Osteoblast (primary cell): Measurements from ENCODE around the gene FAM83G. TPM values are rescaled to one million over a fixed set of nuclear protein-coding genes. Genes with fewer than 3 reads are reported as not detected.

ENCODE experiments used
- DNase-seq: peaks from one replicate; pipeline ENCODE4 v3.0.0; 2011; ENCODE audit warnings: low spot score, mixed read lengths; ENCODE audit not compliant: insufficient read length; ENCODE audit errors: missing footprints
- H2AFZ ChIP-seq: 2 replicates; pipeline ENCODE4 v1.6.0; 2011; ENCODE audit warnings: mild to moderate bottlenecking, low read length
- H3K27ac ChIP-seq: 2 replicates; pipeline ENCODE4 v1.5.1; 2011; ENCODE audit warnings: mild to moderate bottlenecking, low read depth, low read length, moderate library complexity
- H3K27me3 ChIP-seq: 2 replicates; pipeline ENCODE4 v1.6.0; 2012; ENCODE audit warnings: mild to moderate bottlenecking, control low read depth, inconsistent platforms, low read length, moderate library complexity; ENCODE audit not compliant: insufficient read depth
- H3K36me3 ChIP-seq: 2 replicates; pipeline ENCODE4 v1.5.1; 2011; ENCODE audit warnings: mild to moderate bottlenecking, low read length, control low read depth, moderate library complexity; ENCODE audit not compliant: insufficient read depth
- H3K4me1 ChIP-seq: 2 replicates; pipeline ENCODE4 v1.5.1; 2011; ENCODE audit warnings: mild to moderate bottlenecking, low read length, control low read depth, moderate library complexity; ENCODE audit not compliant: insufficient read depth
- H3K4me2 ChIP-seq: 2 replicates; pipeline ENCODE4 v1.6.0; 2011; ENCODE audit warnings: mild to moderate bottlenecking, low read length; ENCODE audit not compliant: insufficient read depth
- H3K4me3 ChIP-seq: fragments of 200-600 bp; sonication (generic); 3 replicates; pipeline ENCODE4 v1.5.1; 2012; ENCODE audit warnings: mild to moderate bottlenecking, low read length, inconsistent platforms; ENCODE audit not compliant: insufficient read depth
- H3K79me2 ChIP-seq: 2 replicates; pipeline ENCODE4 v1.6.0; 2012; ENCODE audit warnings: mild to moderate bottlenecking, low read length, control low read depth, inconsistent platforms; ENCODE audit not compliant: insufficient read depth
- H3K9me3 ChIP-seq: 2 replicates; pipeline ENCODE4 v1.5.1; 2011; ENCODE audit warnings: low read depth, low read length, control low read depth
- H4K20me1 ChIP-seq: 2 replicates; pipeline ENCODE4 v1.6.0; 2012; ENCODE audit warnings: mild to moderate bottlenecking, low read length, control low read depth; ENCODE audit not compliant: insufficient read depth
- total RNA-seq: library from RNA; depleted of rRNA; stranded (reverse); fragments of >200 nt; gene quantifications from 2 replicates; pipeline ENCODE4 v1.2.3, GENCODE V29; 2012
- TF ChIP-seq, protein P1 (sequence below): IDR thresholded peaks from 2 replicates; pipeline ENCODE4 v1.5.1; 2011; ENCODE audit warnings: mild to moderate bottlenecking, low read depth, low read length, moderate library complexity; ENCODE audit errors: extremely low read depth

The FAM83G gene
- total RNA-seq, 1 donor, result 11.6 TPM

DNA sequence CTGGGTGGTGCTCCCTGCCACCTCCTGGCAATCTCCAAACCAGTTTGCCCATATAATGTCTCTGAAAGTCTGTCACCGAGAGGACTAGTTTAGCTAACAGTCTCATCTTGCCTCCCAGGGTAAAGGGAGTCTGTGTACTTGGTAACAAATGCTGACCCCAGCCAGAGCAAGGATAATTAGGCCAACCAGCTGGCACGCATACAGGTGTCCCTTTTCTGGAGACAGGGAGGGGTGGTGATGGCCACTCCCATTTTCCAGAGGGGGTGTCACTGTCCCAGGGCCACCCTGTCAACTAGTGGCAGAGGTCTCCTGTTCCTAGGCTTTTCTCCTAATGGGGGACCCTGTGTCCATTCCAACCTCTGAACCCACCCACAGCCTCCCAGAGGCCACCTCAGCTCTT is 8.1 kb downstream of the FAM83G start:
- peaks cover 48% of the 10 kb centered on the region for H4K20me1 ChIP-seq
- no peak overlapping the region for H3K4me2 ChIP-seq
- H3K27me3 ChIP-seq, result no peaks in the 10 kb centered on the region
- DNase-seq, result no peak
- H3K36me3 ChIP-seq, result peaks cover 29% of the 10 kb centered on the region
- no peak overlapping the region for H3K27ac ChIP-seq
- no peak overlapping the region for H3K4me3 ChIP-seq
- TF ChIP-seq, protein P1, sequence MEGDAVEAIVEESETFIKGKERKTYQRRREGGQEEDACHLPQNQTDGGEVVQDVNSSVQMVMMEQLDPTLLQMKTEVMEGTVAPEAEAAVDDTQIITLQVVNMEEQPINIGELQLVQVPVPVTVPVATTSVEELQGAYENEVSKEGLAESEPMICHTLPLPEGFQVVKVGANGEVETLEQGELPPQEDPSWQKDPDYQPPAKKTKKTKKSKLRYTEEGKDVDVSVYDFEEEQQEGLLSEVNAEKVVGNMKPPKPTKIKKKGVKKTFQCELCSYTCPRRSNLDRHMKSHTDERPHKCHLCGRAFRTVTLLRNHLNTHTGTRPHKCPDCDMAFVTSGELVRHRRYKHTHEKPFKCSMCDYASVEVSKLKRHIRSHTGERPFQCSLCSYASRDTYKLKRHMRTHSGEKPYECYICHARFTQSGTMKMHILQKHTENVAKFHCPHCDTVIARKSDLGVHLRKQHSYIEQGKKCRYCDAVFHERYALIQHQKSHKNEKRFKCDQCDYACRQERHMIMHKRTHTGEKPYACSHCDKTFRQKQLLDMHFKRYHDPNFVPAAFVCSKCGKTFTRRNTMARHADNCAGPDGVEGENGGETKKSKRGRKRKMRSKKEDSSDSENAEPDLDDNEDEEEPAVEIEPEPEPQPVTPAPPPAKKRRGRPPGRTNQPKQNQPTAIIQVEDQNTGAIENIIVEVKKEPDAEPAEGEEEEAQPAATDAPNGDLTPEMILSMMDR, result no peak
- no peak overlapping the region for H2AFZ ChIP-seq
- no peaks in the 10 kb centered on the region for H3K9me3 ChIP-seq
- peaks cover 13% of the 10 kb centered on the region for H3K4me1 ChIP-seq
- H3K79me2 ChIP-seq, result peaks cover 97% of the 10 kb centered on the region

DNA sequence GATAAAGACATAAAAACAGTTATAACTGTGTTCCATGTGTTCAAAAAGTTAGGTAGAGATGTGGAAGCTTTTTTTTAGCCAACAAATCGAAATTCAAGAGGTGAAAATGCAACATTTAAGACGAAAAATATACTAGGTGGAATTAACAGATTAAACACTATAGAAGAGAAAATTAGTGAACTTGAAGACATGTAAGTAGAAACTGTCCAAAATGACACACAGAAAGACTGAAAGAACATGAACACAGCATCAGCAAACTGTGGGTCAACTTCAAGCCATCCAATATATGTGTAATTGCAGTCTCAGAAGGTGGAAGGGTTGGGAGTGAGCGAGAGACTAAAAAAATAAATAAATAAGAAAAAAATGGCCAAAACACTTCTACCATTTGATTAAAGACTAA is 9.3 kb downstream of the FAM83G start:
- H3K4me3 ChIP-seq, result no peak overlapping the region
- peaks cover under 1% of the 10 kb centered on the region for H3K4me1 ChIP-seq
- H3K36me3 ChIP-seq, result peaks cover 26% of the 10 kb centered on the region
- H2AFZ ChIP-seq, result no peak overlapping the region
- H3K27ac ChIP-seq, result no peak overlapping the region
- H3K4me2 ChIP-seq, result no peak overlapping the region
- no peak for DNase-seq
- H4K20me1 ChIP-seq, result peaks cover 50% of the 10 kb centered on the region
- H3K27me3 ChIP-seq, result no peaks in the 10 kb centered on the region
- peaks cover 96% of the 10 kb centered on the region for H3K79me2 ChIP-seq
- TF ChIP-seq, protein P1, result no peak
- no peaks in the 10 kb centered on the region for H3K9me3 ChIP-seq

DNA sequence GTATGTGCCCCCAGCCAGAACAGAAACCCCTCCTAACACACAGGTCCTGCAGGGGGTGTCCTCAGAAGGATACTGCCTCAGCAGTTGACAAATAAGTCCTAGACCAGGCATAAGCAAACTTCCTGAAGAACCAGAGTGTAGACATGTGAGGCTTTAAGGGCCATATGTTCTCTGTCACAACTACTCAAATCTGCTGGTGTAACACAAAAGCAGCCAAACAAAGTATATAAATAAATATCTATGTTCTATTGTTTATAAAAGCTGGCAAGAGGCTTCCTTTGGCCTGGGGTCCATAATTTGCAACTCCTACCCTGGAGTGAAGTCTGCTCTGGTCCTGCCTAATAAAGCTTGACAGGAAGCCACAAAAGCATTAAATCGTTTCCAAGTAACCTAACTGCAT is 9.9 kb downstream of the FAM83G start:
- Histone ChIP-seq H3K9me3 (no peaks in the 10 kb centered on the region), H2AFZ (no peak overlapping the region), H3K4me3 (no peak overlapping the region), H3K4me1 (no peaks in the 10 kb centered on the region), H3K79me2 (peaks cover 96% of the 10 kb centered on the region), H3K36me3 (peaks cover 22% of the 10 kb centered on the region), H3K27ac (no peak overlapping the region), H4K20me1 (peaks cover 49% of the 10 kb centered on the region), H3K4me2 (no peak overlapping the region), H3K27me3 (no peaks in the 10 kb centered on the region)
- TF ChIP-seq, protein P1, result no peak
- no peak for DNase-seq

DNA sequence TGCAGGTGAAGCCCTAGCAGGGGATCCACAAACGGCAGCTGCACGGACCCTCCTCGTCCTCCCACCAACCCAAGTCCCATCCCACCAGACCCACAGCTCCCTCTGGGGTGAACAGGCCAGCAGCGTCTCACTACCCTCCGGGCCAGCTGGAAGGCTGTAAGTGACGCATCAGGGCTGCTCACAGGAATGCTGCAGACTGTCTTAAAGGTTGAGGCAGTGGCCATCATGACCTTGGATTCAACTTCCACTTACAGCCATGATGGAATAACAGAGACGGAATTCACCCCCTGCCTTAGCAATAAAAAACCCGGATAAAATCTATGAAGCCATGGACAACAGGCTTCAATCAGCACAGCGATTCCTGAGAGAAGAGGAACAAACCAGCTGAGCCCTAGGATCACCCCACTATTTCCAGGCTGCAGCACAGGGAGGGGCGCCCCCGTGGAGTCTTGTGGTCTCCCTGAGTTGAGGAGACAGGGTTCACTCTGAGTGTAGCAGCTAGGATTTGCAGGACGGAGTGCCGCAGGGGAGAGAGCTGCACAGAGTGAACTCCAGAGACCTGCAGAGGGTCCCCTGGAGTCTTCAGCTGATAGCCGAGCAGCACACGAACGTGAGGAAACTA is 10.5 kb downstream of the FAM83G start:
- TF ChIP-seq, protein P1, result no peak
- peaks cover 95% of the 10 kb centered on the region for H3K79me2 ChIP-seq
- H3K36me3 ChIP-seq, result peaks cover 22% of the 10 kb centered on the region
- DNase-seq, result no peak
- H3K9me3 ChIP-seq, result no peaks in the 10 kb centered on the region
- no peaks in the 10 kb centered on the region for H3K4me1 ChIP-seq
- no peak overlapping the region for H2AFZ ChIP-seq
- H3K27ac ChIP-seq, result no peak overlapping the region
- peaks cover 48% of the 10 kb centered on the region for H4K20me1 ChIP-seq
- no peak overlapping the region for H3K4me2 ChIP-seq
- no peaks in the 10 kb centered on the region for H3K27me3 ChIP-seq
- no peak overlapping the region for H3K4me3 ChIP-seq
